Subcutaneous abdominal adipose tissue (tissue), 5 donors: ENCODE measurements around the gene MPDU1.
A peak's percentile ranks its signal among the peaks of the same experiment; 100 is the strongest.

Source experiments
- H3K27ac ChIP-seq: one replicate; pipeline ENCODE4 v1.7.0; 2013; ENCODE audit warnings: low read depth, mild to moderate bottlenecking, inconsistent platforms, low read length, moderate library complexity
- H3K27me3 ChIP-seq, 5 donors: one replicate each; pipeline ENCODE4 v1.7.0; 2013; ENCODE audit warnings: low read length in 5 of 5, inconsistent platforms in 1 of 5; ENCODE audit not compliant: control insufficient read depth in 5 of 5, insufficient read depth in 4 of 5
- H3K36me3 ChIP-seq, 5 donors: one replicate each; pipeline ENCODE4 v1.7.0; 2013; ENCODE audit warnings: low read length in 5 of 5; ENCODE audit not compliant: control insufficient read depth in 5 of 5, insufficient read depth in 5 of 5
- H3K4me1 ChIP-seq, 5 donors: one replicate each; pipeline ENCODE4 v1.7.0; 2013; ENCODE audit warnings: low read length in 5 of 5, mild to moderate bottlenecking in 3 of 5, moderate library complexity in 1 of 5; ENCODE audit not compliant: control insufficient read depth in 5 of 5, insufficient read depth in 5 of 5
- H3K4me3 ChIP-seq, 5 donors: one replicate each; pipeline ENCODE4 v1.7.0; 2013; ENCODE audit warnings: low read length in 5 of 5, low read depth in 1 of 5
- H3K9ac ChIP-seq, 5 donors: one replicate each; pipeline ENCODE4 v1.7.0; 2013; ENCODE audit warnings: low read length in 5 of 5, mild to moderate bottlenecking in 4 of 5, moderate library complexity in 3 of 5
- H3K9me3 ChIP-seq, 5 donors: one replicate each; pipeline ENCODE4 v1.7.0; 2013; ENCODE audit warnings: low read length in 5 of 5; ENCODE audit not compliant: control insufficient read depth in 5 of 5
- donor health status: healthy.
- donor health status: healthy.
- donor health status: healthy.
- donor health status: healthy.
- donor health status: healthy.

MPDU1 gene

GRCh38 chr17:7580604-7581575, 2.8 kb upstream of the MPDU1 start:
- peak overlapping the region; percentile 98 for H3K27ac ChIP-seq
- peak overlapping the region; percentile 61 to 96 (median 63) for H3K4me3 ChIP-seq
- H3K27me3 ChIP-seq: no peaks in the 10 kb centered on the region
- peak overlapping the region; percentile 60 to 86 (median 68) for H3K9ac ChIP-seq
- H3K36me3 ChIP-seq: peaks cover 13 to 40% (median 35%) of the 10 kb centered on the region in 5 donors
- H3K9me3 ChIP-seq: no peaks in the 10 kb centered on the region
- H3K4me1 ChIP-seq: peaks cover 21 to 82% (median 70%) of the 10 kb centered on the region in 5 donors

- peak overlapping the region in 2 of 5 donors; percentile 23 to 92 for H3K9ac ChIP-seq
- H3K36me3 ChIP-seq: peaks cover 5 to 35% (median 31%) of the 10 kb centered on the region in 5 donors
- peaks cover 20 to 68% (median 57%) of the 10 kb centered on the region in 5 donors for H3K4me1 ChIP-seq
- peak overlapping the region; percentile 54 to 96 (median 88) for H3K4me3 ChIP-seq
- H3K27me3 ChIP-seq: no peaks in the 10 kb centered on the region
- peak overlapping the region; percentile 98 for H3K27ac ChIP-seq
- H3K9me3 ChIP-seq: no peaks in the 10 kb centered on the region
Measured at GRCh38 chr17:7582396-7583252, 1.0 kb upstream of the MPDU1 start.

- Histone ChIP-seq H3K36me3 (peaks cover 2 to 39% (median 27%) of the 10 kb centered on the region in 5 donors), H3K4me3 (no peak overlapping the region), H3K9ac (no peak overlapping the region), H3K9me3 (no peaks in the 10 kb centered on the region), H3K4me1 (peaks cover 4 to 46% (median 37%) of the 10 kb centered on the region in 5 donors), H3K27ac (no peak overlapping the region), H3K27me3 (no peaks in the 10 kb centered on the region)
Measured at GRCh38 chr17:7586673-7587419, 3.2 kb downstream of the MPDU1 start.

- H3K36me3 ChIP-seq: peaks cover 3 to 47% (median 34%) of the 10 kb centered on the region in 5 donors
- peaks cover 1 to 38% (median 30%) of the 10 kb centered on the region in 5 donors for H3K4me1 ChIP-seq
- no peak overlapping the region for H3K9ac ChIP-seq
Measured at GRCh38 chr17:7587420-7588151, 3.9 kb downstream of the MPDU1 start.

GRCh38 chr17:7588553-7589203, 5.0 kb downstream of the MPDU1 start:
- Histone ChIP-seq H3K27ac (no peak overlapping the region), H3K4me1 (peaks cover 1 to 28% (median 21%) of the 10 kb centered on the region in 5 donors), H3K27me3 (no peaks in the 10 kb centered on the region), H3K9ac (peak overlapping the region in 2 of 5 donors; percentile 35), H3K9me3 (no peaks in the 10 kb centered on the region), H3K36me3 (peaks cover 3 to 57% (median 45%) of the 10 kb centered on the region in 5 donors), H3K4me3 (peak overlapping the region in 2 of 5 donors; percentile 46 to 48)

More at GRCh38 chr17:7587420-7588151, 3.9 kb downstream of the MPDU1 start:
- H3K4me3 ChIP-seq: no peak overlapping the region
- no peaks in the 10 kb centered on the region for H3K27me3 ChIP-seq
- H3K27ac ChIP-seq: no peak overlapping the region
- H3K9me3 ChIP-seq: no peaks in the 10 kb centered on the region

- Histone ChIP-seq H3K36me3 (peaks cover 7 to 64% (median 52%) of the 10 kb centered on the region in 5 donors), H3K27ac (no peak overlapping the region), H3K9me3 (no peaks in the 10 kb centered on the region), H3K4me1 (peaks cover 1 to 25% (median 19%) of the 10 kb centered on the region in 5 donors), H3K9ac (peak overlapping the region in 2 of 5 donors; percentile 25 to 35), H3K27me3 (no peaks in the 10 kb centered on the region), H3K4me3 (peak overlapping the region in 2 of 5 donors; percentile 46 to 48)
Measured at GRCh38 chr17:7589204-7589868, 5.7 kb downstream of the MPDU1 start.

- Histone ChIP-seq H3K9ac (peak within 1 kb of the TSS in 2 of 5 donors; percentile 25 to 35), H3K36me3 (peaks cover 9 to 71% (median 59%) of the 10 kb centered on the region in 5 donors), H3K27me3 (no peaks in the 10 kb centered on the region), H3K4me1 (peaks cover 0 to 18% (median 11%) of the 10 kb centered on the region in 5 donors), H3K9me3 (no peaks in the 10 kb centered on the region), H3K4me3 (peak within 1 kb of the TSS in 2 of 5 donors; percentile 46 to 48), H3K27ac (no peak within 1 kb of the TSS)
Measured at GRCh38 chr17:7589891-7590691, 6.4 kb downstream of the MPDU1 start, which contains the start of gene SOX15. Gene SOX15, minus strand, starts transcription at chr17:7590094. Its CDS starts 418 bp downstream, at chr17:7589676.

- H3K4me3 ChIP-seq: no peak overlapping the region
- H3K27ac ChIP-seq: no peak overlapping the region
- H3K9me3 ChIP-seq: no peaks in the 10 kb centered on the region
- no peaks in the 10 kb centered on the region for H3K27me3 ChIP-seq
- peaks cover 0 to 15% (median 11%) of the 10 kb centered on the region in 5 donors for H3K4me1 ChIP-seq
- H3K9ac ChIP-seq: no peak overlapping the region
- H3K36me3 ChIP-seq: peaks cover 9 to 78% (median 66%) of the 10 kb centered on the region in 5 donors
Measured at GRCh38 chr17:7590743-7591142, 7.1 kb downstream of the MPDU1 start.
